ENCODE results near the gene SH3RF2.

- TF ChIP-seq, protein P1, sequence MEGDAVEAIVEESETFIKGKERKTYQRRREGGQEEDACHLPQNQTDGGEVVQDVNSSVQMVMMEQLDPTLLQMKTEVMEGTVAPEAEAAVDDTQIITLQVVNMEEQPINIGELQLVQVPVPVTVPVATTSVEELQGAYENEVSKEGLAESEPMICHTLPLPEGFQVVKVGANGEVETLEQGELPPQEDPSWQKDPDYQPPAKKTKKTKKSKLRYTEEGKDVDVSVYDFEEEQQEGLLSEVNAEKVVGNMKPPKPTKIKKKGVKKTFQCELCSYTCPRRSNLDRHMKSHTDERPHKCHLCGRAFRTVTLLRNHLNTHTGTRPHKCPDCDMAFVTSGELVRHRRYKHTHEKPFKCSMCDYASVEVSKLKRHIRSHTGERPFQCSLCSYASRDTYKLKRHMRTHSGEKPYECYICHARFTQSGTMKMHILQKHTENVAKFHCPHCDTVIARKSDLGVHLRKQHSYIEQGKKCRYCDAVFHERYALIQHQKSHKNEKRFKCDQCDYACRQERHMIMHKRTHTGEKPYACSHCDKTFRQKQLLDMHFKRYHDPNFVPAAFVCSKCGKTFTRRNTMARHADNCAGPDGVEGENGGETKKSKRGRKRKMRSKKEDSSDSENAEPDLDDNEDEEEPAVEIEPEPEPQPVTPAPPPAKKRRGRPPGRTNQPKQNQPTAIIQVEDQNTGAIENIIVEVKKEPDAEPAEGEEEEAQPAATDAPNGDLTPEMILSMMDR (IDR thresholded peaks at IDR 0.05; ENCODE audit: low read length), result no peak
- no peak for TF ChIP-seq EZH2phosphoT487 (IDR thresholded peaks at IDR 0.05; ENCODE audit: low read length)
- no peak for TF ChIP-seq EZH2 (optimal IDR thresholded peaks at IDR 0.05; ENCODE audit: low read depth, low read length)
These were observed 2.6 kb downstream of the SH3RF2 start for GRCh38 chr5:145938776-145939539.
